PC-9 (cell line): ENCODE data around the gene SLC1A5.

Experiments
- EZH2 ChIP-seq: fragments of 200-600 bp; sonication (generic); IDR thresholded peaks from 2 replicates; pipeline ENCODE4 v1.8.0; 2017; ENCODE audit warnings: antibody characterized with exemption, low read depth
- TF ChIP-seq, protein P1 (sequence below): fragments of 200-600 bp; sonication (generic); conservative IDR thresholded peaks from 2 replicates; pipeline ENCODE4 v1.6.1; 2017; ENCODE audit warnings: mixed run types, antibody characterized with exemption, mild to moderate bottlenecking, moderate library complexity

DNA sequence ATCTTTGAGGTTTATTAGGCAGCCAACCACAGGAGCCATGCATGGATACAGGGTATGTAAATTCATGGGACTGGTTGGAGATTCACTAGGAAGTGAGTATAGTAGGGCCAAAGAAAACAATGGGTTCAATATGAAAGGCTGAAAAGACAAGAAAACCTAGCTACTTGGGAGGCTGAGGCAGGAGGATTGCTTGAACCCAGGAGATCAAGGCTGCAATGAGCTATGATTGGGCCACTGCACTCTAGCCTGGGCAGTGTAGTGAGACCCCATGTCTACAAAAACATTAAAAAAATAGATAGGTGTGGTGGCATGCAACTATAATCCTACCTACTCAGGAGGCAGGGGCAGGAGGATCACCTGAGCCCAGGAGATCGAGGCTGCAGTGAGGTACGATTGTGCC, 10.3 kb upstream of the SLC1A5 start:
- TF ChIP-seq, protein P1, sequence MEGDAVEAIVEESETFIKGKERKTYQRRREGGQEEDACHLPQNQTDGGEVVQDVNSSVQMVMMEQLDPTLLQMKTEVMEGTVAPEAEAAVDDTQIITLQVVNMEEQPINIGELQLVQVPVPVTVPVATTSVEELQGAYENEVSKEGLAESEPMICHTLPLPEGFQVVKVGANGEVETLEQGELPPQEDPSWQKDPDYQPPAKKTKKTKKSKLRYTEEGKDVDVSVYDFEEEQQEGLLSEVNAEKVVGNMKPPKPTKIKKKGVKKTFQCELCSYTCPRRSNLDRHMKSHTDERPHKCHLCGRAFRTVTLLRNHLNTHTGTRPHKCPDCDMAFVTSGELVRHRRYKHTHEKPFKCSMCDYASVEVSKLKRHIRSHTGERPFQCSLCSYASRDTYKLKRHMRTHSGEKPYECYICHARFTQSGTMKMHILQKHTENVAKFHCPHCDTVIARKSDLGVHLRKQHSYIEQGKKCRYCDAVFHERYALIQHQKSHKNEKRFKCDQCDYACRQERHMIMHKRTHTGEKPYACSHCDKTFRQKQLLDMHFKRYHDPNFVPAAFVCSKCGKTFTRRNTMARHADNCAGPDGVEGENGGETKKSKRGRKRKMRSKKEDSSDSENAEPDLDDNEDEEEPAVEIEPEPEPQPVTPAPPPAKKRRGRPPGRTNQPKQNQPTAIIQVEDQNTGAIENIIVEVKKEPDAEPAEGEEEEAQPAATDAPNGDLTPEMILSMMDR = no peak
- no peak for TF ChIP-seq EZH2
